Activated CD4-positive, alpha-beta T cell treated with anti-CD3 and anti-CD28 coated beads for 1 hour (primary cell): Measurements from ENCODE around the gene APH1A.
"Not testable (repeated sequence)": the region's sequence is repeated elsewhere in the genome, so short reads cannot be mapped to it uniquely, and the experiment has no call there.

Experiments
- DNase-seq: peaks from one replicate; pipeline ENCODE4 v3.0.0-alpha.2; 2020

Gene APH1A

GRCh38 chr1:150267896-150268295 lies 920 bp downstream of the APH1A start:
- no peak for DNase-seq

- DNase-seq = no peak
Measured at GRCh38 chr1:150263549-150263948, 5.3 kb downstream of the APH1A start.

GRCh38 chr1:150262388-150263320 lies 6.2 kb downstream of the APH1A start:
- DNase-seq = no peak

- no peak for DNase-seq
Measured at GRCh38 chr1:150261367-150261766, 7.4 kb downstream of the APH1A start.

GRCh38 chr1:150259758-150260669 lies 8.8 kb downstream of the APH1A start:
- no peak for DNase-seq

- DNase-seq = no peak
Measured at GRCh38 chr1:150259217-150259616, 9.6 kb downstream of the APH1A start.

GRCh38 chr1:150257624-150258585 lies 10.9 kb downstream of the APH1A start, which contains the start of gene CA14:
TSS of gene CA14 (plus strand) at chr1:150257774. CDS start at chr1:150258129, 355 bp downstream.
- no peak for DNase-seq

- DNase-seq = no peak
Measured at GRCh38 chr1:150256554-150257341, 12.1 kb downstream of the APH1A start.

- no peak for DNase-seq
Measured at GRCh38 chr1:150256198-150256553, 12.6 kb downstream of the APH1A start.

- DNase-seq = no peak
Measured at GRCh38 chr1:150249936-150250335, 18.9 kb downstream of the APH1A start.

GRCh38 chr1:150243003-150243402 lies 25.8 kb downstream of the APH1A start:
- DNase-seq = no peak

GRCh38 chr1:150237746-150238145 lies 31.1 kb downstream of the APH1A start:
- DNase-seq = no peak

GRCh38 chr1:150237176-150237575 lies 31.6 kb downstream of the APH1A start:
- DNase-seq = not testable (repeated sequence)

- DNase-seq = no peak
Measured at GRCh38 chr1:150236614-150237100, 32.2 kb downstream of the APH1A start.

- DNase-seq = peak; percentile 90
Measured at GRCh38 chr1:150235852-150236613, 32.8 kb downstream of the APH1A start, which contains the start of gene ANP32E. TSS of gene ANP32E (minus strand) at chr1:150236112. CDS start at chr1:150235786, 326 bp downstream.

GRCh38 chr1:150235294-150235851 lies 33.4 kb downstream of the APH1A start:
- DNase-seq = peak; percentile 15

GRCh38 chr1:150234566-150235293 lies 34.1 kb downstream of the APH1A start:
- peak; percentile 84 for DNase-seq

- DNase-seq = no peak
Measured at GRCh38 chr1:150234309-150234565, 34.6 kb downstream of the APH1A start.
